PC-3 (cell line): ENCODE data around the gene ESYT1. TPM values are rescaled to one million over a fixed set of nuclear protein-coding genes. Genes with fewer than 3 reads are reported as not detected.

Source experiments
- ATAC-seq: fragments of 200-7000 bp; cut with Tn5 transposase; 2 replicates; pipeline ENCODE4 v1.9.1; 2020; ENCODE audit warnings: mild to moderate bottlenecking, moderate library complexity
- Bru-seq: library from RNA; stranded (reverse); fragments of 400-500 nt; gene quantifications from one replicate; lab custom pipeline; 2021; lab: Mats Ljungman, UMichigan
- BruChase-seq, 2 experiments: library from RNA; stranded (reverse); fragments of 400-500 nt; gene quantifications; one replicate each; lab custom pipeline; 2021; lab: Mats Ljungman, UMichigan
- BruUV-seq: library from RNA; stranded (reverse); fragments of 400-500 nt; replicated peaks from 2 replicates; lab custom pipeline; 2021; lab: Mats Ljungman, UMichigan
- CTCF ChIA-PET: fragments of 300-600 bp; sonication (Branson Sonifier 250); formaldehyde crosslinking; loops from one replicate; lab custom pipeline; 2022; ENCODE audit warnings: antibody characterized with exemption; lab: Charles Lee
- POLR2A ChIA-PET: fragments of 300-600 bp; sonication (Branson Sonifier 250); formaldehyde crosslinking; loops from one replicate; lab custom pipeline; 2022; ENCODE audit warnings: antibody characterized with exemption; ENCODE audit not compliant: unreplicated experiment; lab: Charles Lee
- DNase-seq: peaks from one replicate; pipeline ENCODE4 v3.0.0-alpha.2; 2015
- H2AFZ ChIP-seq: fragments of 300-600 bp; sonication (generic); 2 replicates; pipeline ENCODE4 v1.6.0; 2016; ENCODE audit warnings: antibody characterized with exemption, low read length
- H3F3A ChIP-seq: fragments of 300-600 bp; sonication (generic); one replicate; pipeline ENCODE4 v1.6.0; 2017; ENCODE audit warnings: antibody characterized with exemption, low read length, control low read depth, mild to moderate bottlenecking; ENCODE audit not compliant: unreplicated experiment
- H3K27ac ChIP-seq: fragments of 300-600 bp; sonication (generic); 2 replicates; pipeline ENCODE4 v1.5.1; 2016; ENCODE audit warnings: mild to moderate bottlenecking, low read length
- H3K27me3 ChIP-seq: fragments of 300-600 bp; sonication (generic); 2 replicates; pipeline ENCODE4 v1.6.1; 2016; ENCODE audit warnings: low read length, mixed read lengths
- H3K36me3 ChIP-seq: fragments of 300-600 bp; sonication (generic); 2 replicates; pipeline ENCODE4 v1.6.1; 2016; ENCODE audit warnings: low read depth, mixed run types, low read length, mixed read lengths
- H3K4me1 ChIP-seq: fragments of 300-600 bp; sonication (generic); 2 replicates; pipeline ENCODE4 v1.5.1; 2016; ENCODE audit warnings: low read length; ENCODE audit not compliant: insufficient read depth
- H3K4me2 ChIP-seq: fragments of 300-600 bp; sonication (generic); 2 replicates; pipeline ENCODE4 v1.6.0; 2016; ENCODE audit warnings: low read length
- H3K4me3 ChIP-seq: fragments of 300-600 bp; sonication (generic); 2 replicates; pipeline ENCODE4 v1.5.1; 2016; ENCODE audit warnings: mild to moderate bottlenecking, low read length, mixed read lengths
- H3K79me2 ChIP-seq: fragments of 300-600 bp; sonication (generic); 2 replicates; pipeline ENCODE4 v1.6.1; 2017; ENCODE audit warnings: low read length, mixed read lengths
- H3K9ac ChIP-seq: fragments of 300-600 bp; sonication (generic); 2 replicates; pipeline ENCODE4 v1.6.0; 2016; ENCODE audit warnings: mild to moderate bottlenecking, low read length
- H3K9me2 ChIP-seq: fragments of 300-600 bp; sonication (generic); replicated peaks from 2 replicates; pipeline ENCODE4 v1.6.1; 2016; ENCODE audit warnings: mixed run types, low read length, mixed read lengths
- H3K9me3 ChIP-seq: fragments of 300-600 bp; sonication (generic); 2 replicates; pipeline ENCODE4 v1.6.1; 2016; ENCODE audit warnings: low read length, mixed read lengths
- H4K20me1 ChIP-seq: fragments of 300-600 bp; sonication (generic); 2 replicates; pipeline ENCODE4 v1.6.1; 2016; ENCODE audit warnings: low read length, mixed read lengths
- CTCF ChIP-seq: fragments of 300-600 bp; sonication (generic); conservative IDR thresholded peaks from 2 replicates; pipeline ENCODE4 v1.5.1; 2017; ENCODE audit warnings: antibody characterized with exemption, low read depth, mild to moderate bottlenecking, low read length
- EZH2 ChIP-seq: fragments of 300-600 bp; sonication (generic); IDR thresholded peaks from one replicate; pipeline ENCODE4 v1.6.1; 2017; ENCODE audit warnings: antibody characterized with exemption, mild to moderate bottlenecking, low read length; ENCODE audit not compliant: unreplicated experiment
- EZH2phosphoT487 ChIP-seq: fragments of 300-600 bp; sonication (generic); IDR thresholded peaks from 2 replicates; pipeline ENCODE4 v1.6.1; 2018; ENCODE audit warnings: mild to moderate bottlenecking, antibody characterized with exemption, low read length, borderline replicate concordance
- intact Hi-C: fragments of 100-400 bp; cut with micrococcal nuclease; formaldehyde crosslinking; loops from 2 replicates; pipeline ENCODE4 v1.9.0; 2023
- long read RNA-seq: library from polyadenylated mRNA; unstranded; transcript quantifications from one replicate; pipeline ENCODE4 v2.0.0, GENCODE V29; 2021; ENCODE audit not compliant: unreplicated experiment
- total RNA-seq: library from RNA; depleted of rRNA; stranded (reverse); fragments of >200 nt; gene quantifications from 2 replicates; pipeline ENCODE4 v1.2.3, GENCODE V29; 2014; rRNA removed

The ESYT1 gene, protein sequence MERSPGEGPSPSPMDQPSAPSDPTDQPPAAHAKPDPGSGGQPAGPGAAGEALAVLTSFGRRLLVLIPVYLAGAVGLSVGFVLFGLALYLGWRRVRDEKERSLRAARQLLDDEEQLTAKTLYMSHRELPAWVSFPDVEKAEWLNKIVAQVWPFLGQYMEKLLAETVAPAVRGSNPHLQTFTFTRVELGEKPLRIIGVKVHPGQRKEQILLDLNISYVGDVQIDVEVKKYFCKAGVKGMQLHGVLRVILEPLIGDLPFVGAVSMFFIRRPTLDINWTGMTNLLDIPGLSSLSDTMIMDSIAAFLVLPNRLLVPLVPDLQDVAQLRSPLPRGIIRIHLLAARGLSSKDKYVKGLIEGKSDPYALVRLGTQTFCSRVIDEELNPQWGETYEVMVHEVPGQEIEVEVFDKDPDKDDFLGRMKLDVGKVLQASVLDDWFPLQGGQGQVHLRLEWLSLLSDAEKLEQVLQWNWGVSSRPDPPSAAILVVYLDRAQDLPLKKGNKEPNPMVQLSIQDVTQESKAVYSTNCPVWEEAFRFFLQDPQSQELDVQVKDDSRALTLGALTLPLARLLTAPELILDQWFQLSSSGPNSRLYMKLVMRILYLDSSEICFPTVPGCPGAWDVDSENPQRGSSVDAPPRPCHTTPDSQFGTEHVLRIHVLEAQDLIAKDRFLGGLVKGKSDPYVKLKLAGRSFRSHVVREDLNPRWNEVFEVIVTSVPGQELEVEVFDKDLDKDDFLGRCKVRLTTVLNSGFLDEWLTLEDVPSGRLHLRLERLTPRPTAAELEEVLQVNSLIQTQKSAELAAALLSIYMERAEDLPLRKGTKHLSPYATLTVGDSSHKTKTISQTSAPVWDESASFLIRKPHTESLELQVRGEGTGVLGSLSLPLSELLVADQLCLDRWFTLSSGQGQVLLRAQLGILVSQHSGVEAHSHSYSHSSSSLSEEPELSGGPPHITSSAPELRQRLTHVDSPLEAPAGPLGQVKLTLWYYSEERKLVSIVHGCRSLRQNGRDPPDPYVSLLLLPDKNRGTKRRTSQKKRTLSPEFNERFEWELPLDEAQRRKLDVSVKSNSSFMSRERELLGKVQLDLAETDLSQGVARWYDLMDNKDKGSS
- total RNA-seq (120 and 176 TPM in 2 replicates), Bru-seq, nascent RNA (percentile 75 among the genes with signal in this experiment), BruChase-seq, experiment 1, labeled RNA remaining after a 6-hour chase (percentile 92 among the genes with signal in this experiment), BruChase-seq, experiment 2, labeled RNA remaining after a 2-hour chase (percentile 84 among the genes with signal in this experiment)
- long read RNA-seq, full-length matches to known transcripts: 116 of 225 reads
- long read RNA-seq, partial matches to known transcripts: 71 of 225 reads
- long read RNA-seq, other reads (novel, unspliced or antisense): 38 of 225 reads

DNA sequence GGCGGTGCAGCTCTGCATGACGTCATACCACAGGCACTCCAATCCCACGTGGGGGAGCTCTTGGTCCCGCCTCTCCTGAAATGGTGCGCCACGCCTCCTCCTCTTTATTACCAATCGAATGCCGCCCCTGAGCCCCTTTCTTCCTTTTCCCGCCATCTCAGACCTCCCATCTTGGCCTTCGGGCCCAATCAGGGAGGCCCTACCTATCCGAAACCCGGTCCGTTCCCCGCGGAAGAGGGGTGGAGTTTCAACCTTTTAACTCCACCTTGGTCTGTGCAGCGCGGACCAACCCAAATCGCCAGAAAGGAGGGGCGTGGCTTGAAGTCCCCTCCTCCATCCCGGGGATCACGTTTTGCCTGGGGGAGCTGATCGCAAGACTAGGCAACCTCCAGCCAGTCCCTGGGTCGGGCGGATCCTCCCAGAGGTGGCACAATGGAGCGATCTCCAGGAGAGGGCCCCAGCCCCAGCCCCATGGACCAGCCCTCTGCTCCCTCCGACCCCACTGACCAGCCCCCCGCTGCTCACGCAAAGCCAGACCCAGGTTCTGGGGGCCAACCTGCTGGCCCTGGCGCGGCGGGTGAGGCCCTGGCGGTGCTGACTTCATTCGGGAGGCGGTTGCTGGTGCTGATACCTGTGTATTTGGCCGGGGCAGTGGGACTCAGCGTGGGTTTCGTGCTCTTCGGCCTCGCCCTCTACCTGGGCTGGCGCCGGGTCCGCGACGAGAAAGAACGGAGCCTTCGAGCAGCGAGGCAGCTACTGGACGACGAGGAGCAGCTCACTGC lies at the start of gene ESYT1:
Gene ESYT1 (plus strand): TSS at position 380 of the 782 bp plus-strand sequence. CDS start 53 bp downstream, at position 433.
- peak within 1 kb of the TSS; percentile 96 for H3K4me3 ChIP-seq
- POLR2A ChIA-PET: interaction anchor here (0.6 to 1.4 kb wide), 8 partner anchors 10 to 231 kb away, joined by 3 to 17 read pairs (median 4); partner anchors contain the start of genes MYL6, PA2G4, RNF41 and SMARCC2

DNA sequence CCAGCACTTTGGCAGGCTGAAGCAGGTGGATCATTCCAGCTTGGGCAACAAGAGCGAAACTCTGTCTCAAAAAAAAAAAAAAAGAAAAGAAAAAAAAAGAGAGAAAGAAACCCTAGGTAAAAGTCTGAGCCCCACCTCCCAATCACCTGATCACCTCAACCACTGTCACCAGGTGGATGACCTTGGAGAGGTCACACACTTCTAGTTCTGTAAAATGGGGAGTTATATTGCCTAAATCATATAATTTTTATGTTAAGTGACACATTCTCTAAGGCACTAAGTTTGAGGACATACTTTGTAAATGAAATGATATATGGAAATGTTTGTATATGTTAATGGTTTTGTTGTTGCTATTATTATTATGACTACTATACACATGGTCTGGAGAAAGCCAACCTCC lies 49.6 kb upstream of the ESYT1 start:
- no peak for TF ChIP-seq EZH2
- TF ChIP-seq CTCF: no peak
- TF ChIP-seq EZH2phosphoT487: no peak
- Histone ChIP-seq H3K4me3 (peak overlapping the region; percentile 86), H3K9me3 (no peaks in the 10 kb centered on the region), H3K79me2 (peaks cover 27% of the 10 kb centered on the region), H4K20me1 (no peaks in the 10 kb centered on the region), H2AFZ (peak overlapping the region; percentile 93), H3K4me1 (peaks cover 19% of the 10 kb centered on the region), H3K9me2 (no peaks in the 10 kb centered on the region), H3K9ac (no peak overlapping the region), H3F3A (no peaks in the 10 kb centered on the region), H3K27ac (no peak overlapping the region), H3K36me3 (no peaks in the 10 kb centered on the region), H3K4me2 (peak overlapping the region; percentile 93), H3K27me3 (no peaks in the 10 kb centered on the region)
- ATAC-seq (no peak), DNase-seq (no peak)
- intact Hi-C loops: loop anchor here (5.0 kb wide), 1 partner anchor 39 kb away; the partner anchor contains the start of genes RPL41 and ZC3H10
- POLR2A ChIA-PET: no interaction called here
- no TSS peak for BruUV-seq
- CTCF ChIA-PET: no interaction called here

More for the DNA sequence above, at the start of gene ESYT1:
- Histone ChIP-seq H3K4me1 (peaks cover 33% of the 10 kb centered on the region), H3K9me3 (no peaks in the 10 kb centered on the region), H3K9ac (peak within 1 kb of the TSS; percentile 84), H2AFZ (peak within 1 kb of the TSS; percentile 85), H3K27me3 (no peaks in the 10 kb centered on the region), H3F3A (no peaks in the 10 kb centered on the region), H3K9me2 (no peaks in the 10 kb centered on the region), H4K20me1 (no peaks in the 10 kb centered on the region), H3K36me3 (peaks cover 20% of the 10 kb centered on the region; the same call in 1 of the 2 replicates), H3K79me2 (peaks cover 25% of the 10 kb centered on the region), H3K27ac (peak within 1 kb of the TSS; percentile 39; the same call in 1 of the 2 replicates), H3K4me2 (peak within 1 kb of the TSS; percentile 100)
- TF ChIP-seq EZH2 (no peak), EZH2phosphoT487 (no peak), CTCF (no peak)
- CTCF ChIA-PET: interaction anchor here (0.5 to 1.8 kb wide), 7 partner anchors 9 to 132 kb away, joined by 3 to 17 read pairs (median 4); partner anchors contain the start of genes SMARCC2 and ZC3H10
- BruUV-seq: TSS peak; percentile 63
- DNase-seq: peak; percentile 100
- intact Hi-C loops: loop anchor here (2.0 kb wide), 1 partner anchor 61 kb away; the partner anchor contains the start of gene SMARCC2
- peak; percentile 90 for ATAC-seq
